IPS DF 6.9 (cell line): ENCODE measurements around the gene POU6F2.

Experiments used
- DNase-seq: peaks from one replicate; pipeline ENCODE4 v3.0.0-alpha.2; 2013; ENCODE audit warnings: low read depth, low spot score
- H3K27ac ChIP-seq: one replicate; pipeline ENCODE4 v1.5.1; 2013; ENCODE audit warnings: low read length, control low read depth
- H3K27me3 ChIP-seq: 2 replicates; pipeline ENCODE4 v1.6.1; 2013; ENCODE audit warnings: mild to moderate bottlenecking, low read length; ENCODE audit not compliant: control insufficient read depth, insufficient read depth
- H3K36me3 ChIP-seq: 2 replicates; pipeline ENCODE4 v1.6.1; 2013; ENCODE audit warnings: low read length; ENCODE audit not compliant: control insufficient read depth, insufficient read depth
- H3K4me1 ChIP-seq: 2 replicates; pipeline ENCODE4 v1.6.1; 2013; ENCODE audit warnings: low read length; ENCODE audit not compliant: control insufficient read depth, insufficient read depth
- H3K4me3 ChIP-seq: 2 replicates; pipeline ENCODE4 v1.5.1; 2013; ENCODE audit warnings: mild to moderate bottlenecking, low read length
- H3K9me3 ChIP-seq: 2 replicates; pipeline ENCODE4 v1.6.1; 2013; ENCODE audit warnings: low read length, inconsistent platforms; ENCODE audit not compliant: control insufficient read depth, insufficient read depth
- WGBS: extraction: QIAGEN DNeasy Blood & Tissue Kit; methylation state at CpG from one replicate; pipeline ENCODE4 v1.1.7; 2013; ENCODE audit warnings: mixed read lengths, missing lambda C conversion rate; ENCODE audit not compliant: insufficient read length, insufficient coverage; 5-methylcytosine and 5-hydroxymethylcytosine counted together

The POU6F2 gene

GRCh38 chr7:39233851-39234529 is 256.3 kb downstream of the POU6F2 start:
- WGBS: no CpG with 5 or more reads among the region's 5 CpGs
- no peaks in the 10 kb centered on the region for H3K36me3 ChIP-seq
- H3K4me3 ChIP-seq: no peak overlapping the region
- DNase-seq: no peak
- no peaks in the 10 kb centered on the region for H3K9me3 ChIP-seq
- H3K4me1 ChIP-seq: no peaks in the 10 kb centered on the region; the same call in 1 of the 2 replicates
- H3K27ac ChIP-seq: no peak overlapping the region
- no peaks in the 10 kb centered on the region for H3K27me3 ChIP-seq

GRCh38 chr7:39238234-39238869 is 260.6 kb downstream of the POU6F2 start:
- Histone ChIP-seq H3K9me3 (no peaks in the 10 kb centered on the region), H3K4me1 (no peaks in the 10 kb centered on the region), H3K4me3 (no peak overlapping the region), H3K27me3 (no peaks in the 10 kb centered on the region), H3K27ac (no peak overlapping the region), H3K36me3 (no peaks in the 10 kb centered on the region)
- WGBS: no CpG with 5 or more reads among the region's 12 CpGs
- DNase-seq: no peak

- Histone ChIP-seq H3K27me3 (no peaks in the 10 kb centered on the region), H3K4me1 (no peaks in the 10 kb centered on the region), H3K36me3 (no peaks in the 10 kb centered on the region), H3K27ac (no peak overlapping the region), H3K4me3 (no peak overlapping the region), H3K9me3 (no peaks in the 10 kb centered on the region)
- DNase-seq: no peak
- WGBS: no CpG with 5 or more reads among the region's 3 CpGs
These were observed 263.2 kb downstream of the POU6F2 start for GRCh38 chr7:39240864-39241263.

- WGBS: no CpG with 5 or more reads among the region's 3 CpGs
- DNase-seq: no peak
- H3K27me3 ChIP-seq: no peaks in the 10 kb centered on the region
- H3K4me1 ChIP-seq: no peaks in the 10 kb centered on the region
- H3K9me3 ChIP-seq: no peaks in the 10 kb centered on the region
- H3K4me3 ChIP-seq: no peak overlapping the region
- H3K27ac ChIP-seq: no peak overlapping the region
- H3K36me3 ChIP-seq: no peaks in the 10 kb centered on the region
These were observed 269.9 kb downstream of the POU6F2 start for GRCh38 chr7:39247576-39247975.

GRCh38 chr7:39248041-39248691 is 270.5 kb downstream of the POU6F2 start:
- Histone ChIP-seq H3K36me3 (no peaks in the 10 kb centered on the region), H3K4me3 (no peak overlapping the region), H3K27ac (no peak overlapping the region), H3K9me3 (no peaks in the 10 kb centered on the region), H3K4me1 (no peaks in the 10 kb centered on the region), H3K27me3 (no peaks in the 10 kb centered on the region)
- WGBS: no CpG with 5 or more reads among the region's 4 CpGs
- no peak for DNase-seq

- Histone ChIP-seq H3K27me3 (no peaks in the 10 kb centered on the region), H3K9me3 (no peaks in the 10 kb centered on the region), H3K27ac (no peak overlapping the region), H3K4me3 (no peak overlapping the region), H3K36me3 (no peaks in the 10 kb centered on the region), H3K4me1 (no peaks in the 10 kb centered on the region)
- WGBS: no CpG with 5 or more reads among the region's 3 CpGs
- no peak for DNase-seq
These were observed 271.0 kb downstream of the POU6F2 start for GRCh38 chr7:39248692-39249090.

- Histone ChIP-seq H3K36me3 (no peaks in the 10 kb centered on the region), H3K4me3 (no peak overlapping the region), H3K9me3 (no peaks in the 10 kb centered on the region), H3K27ac (no peak overlapping the region), H3K27me3 (no peaks in the 10 kb centered on the region), H3K4me1 (no peaks in the 10 kb centered on the region)
- no CpG with 5 or more reads among the region's 9 CpGs for WGBS
- no peak for DNase-seq
These were observed 272.0 kb downstream of the POU6F2 start for GRCh38 chr7:39249635-39250152.

GRCh38 chr7:39252916-39253315 is 275.2 kb downstream of the POU6F2 start:
- WGBS: no CpG with 5 or more reads among the region's 4 CpGs
- Histone ChIP-seq H3K36me3 (no peaks in the 10 kb centered on the region), H3K4me3 (no peak overlapping the region), H3K27me3 (no peaks in the 10 kb centered on the region), H3K4me1 (no peaks in the 10 kb centered on the region), H3K9me3 (no peaks in the 10 kb centered on the region), H3K27ac (no peak overlapping the region)
- DNase-seq: no peak

- Histone ChIP-seq H3K4me1 (no peaks in the 10 kb centered on the region; the same call in 1 of the 2 replicates), H3K4me3 (no peak overlapping the region), H3K36me3 (no peaks in the 10 kb centered on the region), H3K27me3 (no peaks in the 10 kb centered on the region), H3K9me3 (no peaks in the 10 kb centered on the region), H3K27ac (no peak overlapping the region)
- DNase-seq: no peak
- no CpG with 5 or more reads among the region's 11 CpGs for WGBS
These were observed 281.8 kb downstream of the POU6F2 start for GRCh38 chr7:39259391-39260003.

- Histone ChIP-seq H3K4me1 (no peaks in the 10 kb centered on the region; the same call in 1 of the 2 replicates), H3K36me3 (no peaks in the 10 kb centered on the region), H3K27ac (no peak overlapping the region), H3K4me3 (no peak overlapping the region), H3K9me3 (no peaks in the 10 kb centered on the region), H3K27me3 (no peaks in the 10 kb centered on the region)
- DNase-seq: no peak
- WGBS: 100% methylated on average over 2 of the region's 2 CpGs
These were observed 282.7 kb downstream of the POU6F2 start for GRCh38 chr7:39260279-39260844.
